ENCODE data around the gene LTF.
"Not testable (repeated sequence)": the region's sequence is repeated elsewhere in the genome, so short reads cannot be mapped to it uniquely, and the experiment has no call there.

Gene LTF

GRCh38 chr3:46409739-46410489 lies 54.8 kb downstream of the LTF start:
- DNase-seq (ENCODE audit: extremely low spot score), result no peak
- TF ChIP-seq TARDBP (IDR thresholded peaks at IDR 0.05), result no peak
- no peak for TF ChIP-seq NFRKB (IDR thresholded peaks at IDR 0.05)
- TF ChIP-seq HDGF (IDR thresholded peaks at IDR 0.05; ENCODE audit: borderline replicate concordance), result no peak
- TF ChIP-seq LEF1 (IDR thresholded peaks at IDR 0.05; ENCODE audit: borderline replicate concordance), result no peak
- TF ChIP-seq FOXA1 (IDR thresholded peaks at IDR 0.05), result no peak
- no peak for TF ChIP-seq SP1 (IDR thresholded peaks at IDR 0.05)
- TF ChIP-seq FOXK2 (IDR thresholded peaks at IDR 0.05), result no peak
- no peak for TF ChIP-seq ARNT (IDR thresholded peaks at IDR 0.05)
- TF ChIP-seq FOXM1 (IDR thresholded peaks at IDR 0.05; ENCODE audit: borderline replicate concordance), result no peak
- no peak for TF ChIP-seq L3MBTL2 (conservative IDR thresholded peaks at IDR 0.05)
- no peak for TF ChIP-seq SUZ12 (IDR thresholded peaks at IDR 0.05)
- no peak for TF ChIP-seq CTBP1 (IDR thresholded peaks at IDR 0.05; ENCODE audit: borderline replicate concordance)
- TF ChIP-seq BHLHE40 (IDR thresholded peaks at IDR 0.05; ENCODE audit: borderline replicate concordance), result no peak
- TF ChIP-seq ZNF384 (IDR thresholded peaks at IDR 0.05), result no peak
- TF ChIP-seq ELF4 (IDR thresholded peaks at IDR 0.05), result no peak
- no peak for TF ChIP-seq PKNOX1 (IDR thresholded peaks at IDR 0.05)
- POLR2A ChIA-PET, result no interaction called here
- CTCF ChIA-PET, result no interaction called here

GRCh38 chr3:46408853-46409252 lies 55.9 kb downstream of the LTF start:
- ChIA-PET POLR2A (no interaction called here), CTCF (interaction anchor here (0.6 kb wide), 1 partner anchor 58 kb away, joined by 4 read pairs; no protein-coding TSS in a partner anchor)
- no peak for TF ChIP-seq ELF4 (IDR thresholded peaks at IDR 0.05)
- DNase-seq (ENCODE audit: extremely low spot score), result no peak

- TF ChIP-seq ARNT (IDR thresholded peaks at IDR 0.05) (no peak), PKNOX1 (IDR thresholded peaks at IDR 0.05) (no peak), FOXA1 (IDR thresholded peaks at IDR 0.05) (no peak), HDGF (IDR thresholded peaks at IDR 0.05; ENCODE audit: borderline replicate concordance) (no peak), SP1 (IDR thresholded peaks at IDR 0.05) (no peak), L3MBTL2 (conservative IDR thresholded peaks at IDR 0.05) (no peak), NFRKB (IDR thresholded peaks at IDR 0.05) (no peak), ZNF384 (IDR thresholded peaks at IDR 0.05) (no peak), FOXK2 (IDR thresholded peaks at IDR 0.05) (no peak), ELF4 (IDR thresholded peaks at IDR 0.05) (no peak), CTBP1 (IDR thresholded peaks at IDR 0.05; ENCODE audit: borderline replicate concordance) (no peak), TARDBP (IDR thresholded peaks at IDR 0.05) (no peak), FOXM1 (IDR thresholded peaks at IDR 0.05; ENCODE audit: borderline replicate concordance) (no peak), SUZ12 (IDR thresholded peaks at IDR 0.05) (no peak), LEF1 (IDR thresholded peaks at IDR 0.05; ENCODE audit: borderline replicate concordance) (no peak), BHLHE40 (IDR thresholded peaks at IDR 0.05; ENCODE audit: borderline replicate concordance) (no peak)
- ChIA-PET POLR2A (no interaction called here), CTCF (no interaction called here)
- no peak for DNase-seq (ENCODE audit: extremely low spot score)
Observed at GRCh38 chr3:46407970-46408369, 56.7 kb downstream of the LTF start.

GRCh38 chr3:46406788-46407611 lies 57.7 kb downstream of the LTF start, which contains the start of the genes CCR5AS and CCRL2:
Gene CCR5AS (minus strand): TSS chr3:46407066.
Gene CCRL2 (plus strand): TSS chr3:46407259. CDS start chr3:46408080, 821 bp downstream.
- POLR2A ChIA-PET, result no interaction called here
- TF ChIP-seq SP1 (IDR thresholded peaks at IDR 0.05) (no peak), TARDBP (IDR thresholded peaks at IDR 0.05) (no peak), ZNF384 (IDR thresholded peaks at IDR 0.05) (no peak), ELF4 (IDR thresholded peaks at IDR 0.05) (no peak), L3MBTL2 (conservative IDR thresholded peaks at IDR 0.05) (no peak), NFRKB (IDR thresholded peaks at IDR 0.05) (no peak), BHLHE40 (IDR thresholded peaks at IDR 0.05; ENCODE audit: borderline replicate concordance) (no peak)
- no peak for DNase-seq (ENCODE audit: extremely low spot score)
- CTCF ChIA-PET, result no interaction called here

DNA sequence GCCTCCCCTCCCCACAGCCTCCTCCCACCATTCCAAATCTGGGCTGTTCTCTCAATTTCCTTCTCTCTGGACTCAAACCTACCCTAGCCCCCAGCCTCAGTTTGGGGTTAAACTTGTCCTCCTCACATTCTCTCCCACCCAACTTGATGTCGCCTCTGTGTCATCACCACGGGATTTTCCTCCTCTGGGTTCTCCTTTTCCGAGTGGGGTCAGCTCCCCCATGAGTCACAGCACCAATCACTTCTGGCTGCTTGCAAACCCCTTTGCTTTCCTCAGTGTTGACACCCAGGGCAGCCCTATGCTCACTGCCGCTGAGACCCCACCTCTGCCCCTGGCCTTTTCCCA lies 58.3 kb downstream of the LTF start:
- no peak for DNase-seq (ENCODE audit: extremely low spot score)
- POLR2A ChIA-PET, result no interaction called here
- CTCF ChIA-PET, result no interaction called here

GRCh38 chr3:46405301-46406019 lies 59.2 kb downstream of the LTF start:
- TF ChIP-seq ELF4 (IDR thresholded peaks at IDR 0.05), result no peak
- no peak for TF ChIP-seq ZNF384 (IDR thresholded peaks at IDR 0.05)
- no peak for TF ChIP-seq FOXA1 (IDR thresholded peaks at IDR 0.05)
- TF ChIP-seq PKNOX1 (IDR thresholded peaks at IDR 0.05), result no peak
- TF ChIP-seq SP1 (IDR thresholded peaks at IDR 0.05), result no peak
- POLR2A ChIA-PET, result no interaction called here
- no peak for DNase-seq (ENCODE audit: extremely low spot score)
- CTCF ChIA-PET, result no interaction called here

More for the DNA sequence above, 58.3 kb downstream of the LTF start:
- no peak for TF ChIP-seq SP1 (IDR thresholded peaks at IDR 0.05)
- no peak for TF ChIP-seq L3MBTL2 (conservative IDR thresholded peaks at IDR 0.05)

GRCh38 chr3:46402902-46403301 lies 61.8 kb downstream of the LTF start:
- CTCF ChIA-PET; DNase-seq (ENCODE audit: extremely low spot score); POLR2A ChIA-PET: not testable (repeated sequence)
